ENCODE data around the gene S1PR4. TPM values are rescaled to one million over a fixed set of nuclear protein-coding genes. Genes with fewer than 3 reads are reported as not detected.
A peak's percentile ranks its signal among the peaks of the same experiment; 100 is the strongest.
"Not testable (repeated sequence)": the region's sequence is repeated elsewhere in the genome, so short reads cannot be mapped to it uniquely, and the experiment has no call there.

The S1PR4 gene
- total and polyA plus RNA-seq, 8 donors, result 1.2 to 20.8 (median 2.2) TPM

DNA sequence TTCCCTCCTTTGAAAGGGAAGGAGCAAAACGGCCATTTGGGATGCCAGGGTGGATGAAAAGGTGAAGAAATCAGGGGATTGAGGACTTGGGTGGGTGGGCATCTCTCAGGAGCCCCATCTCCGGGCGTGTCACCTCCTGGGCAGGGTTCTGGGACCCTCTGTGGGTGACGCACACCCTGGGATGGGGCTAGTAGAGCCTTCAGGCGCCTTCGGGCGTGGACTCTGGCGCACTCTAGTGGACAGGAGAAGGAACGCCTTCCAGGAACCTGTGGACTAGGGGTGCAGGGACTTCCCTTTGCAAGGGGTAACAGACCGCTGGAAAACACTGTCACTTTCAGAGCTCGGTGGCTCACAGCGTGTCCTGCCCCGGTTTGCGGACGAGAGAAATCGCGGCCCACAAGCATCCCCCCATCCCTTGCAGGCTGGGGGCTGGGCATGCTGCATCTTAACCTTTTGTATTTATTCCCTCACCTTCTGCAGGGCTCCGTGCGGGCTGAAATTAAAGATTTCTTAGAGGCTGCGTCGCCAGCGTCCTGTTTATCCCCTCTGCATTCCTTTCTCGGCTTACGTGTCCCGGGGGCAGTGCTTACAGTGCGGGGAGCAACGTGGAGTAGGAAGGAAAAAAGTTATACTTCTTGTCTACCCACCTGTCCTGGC is 15.2 kb upstream of the S1PR4 start:
- ATAC-seq, result peak; percentile 93
- Histone ChIP-seq H3K27ac (peak overlapping the region in 1 of 2 donors; percentile 94), H3K4me1 (peaks cover 0 to 72% of the 10 kb centered on the region in 2 donors), H3K36me3 (peaks cover 0 to 54% of the 10 kb centered on the region in 2 donors), H3K9me3 (no peaks in the 10 kb centered on the region), H3K27me3 (no peaks in the 10 kb centered on the region), H3K4me3 (no peak overlapping the region)
- peak in 3 of 4 donors; percentile 72 to 93 (median 80) for DNase-seq
- intact Hi-C loops (cut with DNase I), result loop anchor here in 1 of 2 donors (10.0 kb wide), 1 partner anchor 209 kb away; no protein-coding TSS in a partner anchor
- TF ChIP-seq, protein P1, sequence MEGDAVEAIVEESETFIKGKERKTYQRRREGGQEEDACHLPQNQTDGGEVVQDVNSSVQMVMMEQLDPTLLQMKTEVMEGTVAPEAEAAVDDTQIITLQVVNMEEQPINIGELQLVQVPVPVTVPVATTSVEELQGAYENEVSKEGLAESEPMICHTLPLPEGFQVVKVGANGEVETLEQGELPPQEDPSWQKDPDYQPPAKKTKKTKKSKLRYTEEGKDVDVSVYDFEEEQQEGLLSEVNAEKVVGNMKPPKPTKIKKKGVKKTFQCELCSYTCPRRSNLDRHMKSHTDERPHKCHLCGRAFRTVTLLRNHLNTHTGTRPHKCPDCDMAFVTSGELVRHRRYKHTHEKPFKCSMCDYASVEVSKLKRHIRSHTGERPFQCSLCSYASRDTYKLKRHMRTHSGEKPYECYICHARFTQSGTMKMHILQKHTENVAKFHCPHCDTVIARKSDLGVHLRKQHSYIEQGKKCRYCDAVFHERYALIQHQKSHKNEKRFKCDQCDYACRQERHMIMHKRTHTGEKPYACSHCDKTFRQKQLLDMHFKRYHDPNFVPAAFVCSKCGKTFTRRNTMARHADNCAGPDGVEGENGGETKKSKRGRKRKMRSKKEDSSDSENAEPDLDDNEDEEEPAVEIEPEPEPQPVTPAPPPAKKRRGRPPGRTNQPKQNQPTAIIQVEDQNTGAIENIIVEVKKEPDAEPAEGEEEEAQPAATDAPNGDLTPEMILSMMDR (IDR thresholded peaks at IDR 0.05), result peak; percentile 91 to 96

DNA sequence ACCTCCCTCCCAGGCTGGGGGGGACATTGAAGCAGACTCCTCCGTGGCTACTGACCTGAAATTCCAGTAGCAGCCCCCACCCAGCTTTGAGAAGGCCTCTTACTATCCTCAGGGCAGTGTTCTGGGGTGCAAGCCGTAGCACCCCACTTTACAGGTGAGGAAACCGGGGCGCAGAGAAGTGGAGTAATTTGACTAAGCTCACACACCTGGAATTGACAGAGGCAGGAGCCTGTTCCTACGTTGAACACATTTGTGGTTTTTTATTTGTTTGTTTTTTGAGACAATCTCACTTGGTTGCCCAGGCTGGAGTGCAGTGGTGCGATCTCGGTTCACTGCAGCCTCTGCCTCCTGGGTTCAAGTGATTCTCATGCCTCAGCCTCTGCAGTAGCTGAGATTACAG is 14.6 kb upstream of the S1PR4 start:
- Histone ChIP-seq H3K27me3 (no peaks in the 10 kb centered on the region), H3K36me3 (peaks cover 0 to 48% of the 10 kb centered on the region in 2 donors), H3K4me3 (no peak overlapping the region), H3K4me1 (peaks cover 0 to 75% of the 10 kb centered on the region in 2 donors), H3K27ac (peak overlapping the region in 1 of 2 donors; percentile 94), H3K9me3 (no peaks in the 10 kb centered on the region)
- intact Hi-C loops (cut with DNase I), result loop anchor here in 1 of 2 donors (10.0 kb wide), 1 partner anchor 209 kb away; no protein-coding TSS in a partner anchor
- DNase-seq (no peak), ATAC-seq (no peak)
- TF ChIP-seq, protein P1 (IDR thresholded peaks at IDR 0.05), result no peak

DNA sequence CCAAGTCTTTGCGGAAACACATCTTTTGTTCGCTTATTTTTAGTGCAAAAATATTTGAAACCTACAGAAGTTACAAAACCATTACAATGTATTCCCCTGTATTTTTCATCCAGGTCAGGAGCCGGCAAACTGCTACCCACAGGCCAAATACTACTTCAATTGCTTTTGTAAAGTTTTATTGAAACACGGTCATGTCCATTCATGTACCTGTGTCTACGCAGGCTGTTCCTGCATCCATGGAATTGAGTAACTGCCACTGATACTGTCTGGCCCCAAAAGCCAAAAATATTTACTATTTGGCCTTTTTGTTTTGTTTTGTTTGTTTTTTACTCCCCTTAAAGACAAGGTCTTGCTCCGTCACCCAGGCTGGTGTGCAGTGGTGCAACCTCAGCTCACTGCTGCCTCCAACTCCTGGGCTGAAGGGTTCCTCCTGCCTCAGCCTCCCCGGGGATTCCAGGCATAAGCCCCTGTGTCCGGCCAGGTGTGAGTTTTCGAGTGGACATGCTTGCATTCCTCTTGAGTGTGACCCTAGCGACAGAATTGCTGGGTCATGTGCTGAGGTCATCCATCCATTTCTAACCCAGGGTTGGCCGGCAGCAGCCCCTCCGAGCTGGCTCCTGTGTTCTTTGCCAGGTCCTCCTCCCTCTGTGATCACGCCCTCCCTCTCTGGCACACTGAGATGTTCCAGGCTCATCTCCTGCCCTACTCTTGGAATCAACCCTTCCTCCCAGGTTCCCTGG is 10.9 kb upstream of the S1PR4 start:
- ATAC-seq (no peak), DNase-seq (no peak)
- Histone ChIP-seq H3K9me3 (no peaks in the 10 kb centered on the region), H3K27ac (no peak overlapping the region), H3K27me3 (no peaks in the 10 kb centered on the region), H3K36me3 (peaks cover 0 to 15% of the 10 kb centered on the region in 2 donors), H3K4me1 (peaks cover 0 to 76% of the 10 kb centered on the region in 2 donors), H3K4me3 (no peak overlapping the region)
- intact Hi-C loops (cut with DNase I), result loop anchor here in 1 of 2 donors (10.0 kb wide), 1 partner anchor 213 kb away; no protein-coding TSS in a partner anchor
- TF ChIP-seq, protein P1 (IDR thresholded peaks at IDR 0.05), result no peak

DNA sequence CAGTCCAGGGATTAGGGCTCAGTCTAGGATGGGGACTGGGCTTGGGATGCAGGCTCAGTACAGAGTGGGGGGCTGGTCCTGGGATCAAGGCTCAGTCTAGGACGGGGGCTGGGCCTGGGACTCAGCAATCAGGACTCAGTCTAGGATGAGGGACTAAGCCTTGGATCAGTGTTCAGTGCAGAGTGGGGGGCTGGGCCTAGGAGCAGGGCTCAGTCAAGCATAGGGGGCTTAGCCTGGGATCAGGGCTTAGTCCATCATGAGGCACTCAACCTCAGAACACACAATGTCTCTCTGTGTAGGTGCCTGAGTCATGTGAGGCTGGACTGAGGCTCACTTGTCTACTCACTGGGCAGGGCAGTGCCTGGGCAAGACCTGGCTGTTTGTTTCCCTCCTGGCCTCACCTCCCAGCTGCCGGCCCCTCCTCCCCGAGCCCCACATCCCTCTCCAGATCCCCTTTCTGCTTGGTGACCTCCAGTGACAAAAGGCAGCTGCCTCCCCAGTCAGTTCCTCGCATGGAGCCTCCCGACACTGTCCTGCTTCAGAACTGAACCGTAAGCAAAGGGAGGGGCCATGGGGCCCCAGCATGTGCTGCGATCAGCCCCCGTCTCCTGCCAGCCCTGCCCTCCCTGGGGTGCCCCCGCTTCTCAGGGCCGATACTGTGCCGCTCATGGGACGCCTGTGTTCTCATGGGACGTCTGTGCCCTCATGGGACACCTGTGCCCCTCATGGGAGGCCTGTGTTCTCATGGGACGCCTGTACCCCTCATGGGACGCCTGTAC is 6.5 kb upstream of the S1PR4 start:
- TF ChIP-seq, protein P1 (IDR thresholded peaks at IDR 0.05), result no peak
- Histone ChIP-seq H3K36me3 (no peaks in the 10 kb centered on the region), H3K9me3 (no peaks in the 10 kb centered on the region), H3K27ac (no peak overlapping the region), H3K4me1 (peaks cover 5 to 47% of the 10 kb centered on the region in 2 donors), H3K27me3 (no peaks in the 10 kb centered on the region), H3K4me3 (no peak overlapping the region)
- ATAC-seq (peak; percentile 57), DNase-seq (no peak)
- intact Hi-C loops (cut with DNase I), result no loop called here

DNA sequence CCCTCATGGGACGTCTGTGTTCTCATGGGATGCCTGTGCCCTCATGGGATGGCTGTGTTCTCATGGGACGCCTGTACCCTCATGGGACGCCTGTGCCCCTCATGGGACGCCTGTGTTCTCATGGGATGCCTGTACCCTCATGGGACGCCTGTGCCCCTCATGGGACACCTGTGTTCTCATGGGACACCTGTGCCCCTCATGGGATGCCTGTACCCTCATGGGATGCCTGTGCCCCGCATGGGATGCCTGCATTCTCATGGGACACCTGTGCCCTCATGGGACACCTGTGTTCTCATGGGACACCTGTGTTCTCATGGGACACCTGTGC is 5.9 kb upstream of the S1PR4 start:
- H3K27me3 ChIP-seq; H3K9me3 ChIP-seq; intact Hi-C loops (cut with DNase I); DNase-seq; H3K27ac ChIP-seq; H3K4me3 ChIP-seq; ATAC-seq; H3K36me3 ChIP-seq: not testable (repeated sequence)
- peaks cover 8 to 49% of the 10 kb centered on the region in 2 donors for H3K4me1 ChIP-seq

All from left lung (tissue), 10 donors.